Loucy (cell line): Measurements from ENCODE around the gene STC2.

Source experiments
- EZH2phosphoT487 ChIP-seq: fragments of 200-600 bp; IDR thresholded peaks from 2 replicates; pipeline ENCODE4 v1.6.1; 2018; ENCODE audit warnings: antibody characterized with exemption, mild to moderate bottlenecking, moderate library complexity, borderline replicate concordance
- TF ChIP-seq, protein P1 (sequence below): fragments of 200-600 bp; sonication (generic); conservative IDR thresholded peaks from 2 replicates; pipeline ENCODE4 v1.5.1; 2014; ENCODE audit warnings: mild to moderate bottlenecking, antibody characterized with exemption, low read length

GRCh38 chr5:173295796-173296195, 32.4 kb downstream of the STC2 start:
- TF ChIP-seq, protein P1, sequence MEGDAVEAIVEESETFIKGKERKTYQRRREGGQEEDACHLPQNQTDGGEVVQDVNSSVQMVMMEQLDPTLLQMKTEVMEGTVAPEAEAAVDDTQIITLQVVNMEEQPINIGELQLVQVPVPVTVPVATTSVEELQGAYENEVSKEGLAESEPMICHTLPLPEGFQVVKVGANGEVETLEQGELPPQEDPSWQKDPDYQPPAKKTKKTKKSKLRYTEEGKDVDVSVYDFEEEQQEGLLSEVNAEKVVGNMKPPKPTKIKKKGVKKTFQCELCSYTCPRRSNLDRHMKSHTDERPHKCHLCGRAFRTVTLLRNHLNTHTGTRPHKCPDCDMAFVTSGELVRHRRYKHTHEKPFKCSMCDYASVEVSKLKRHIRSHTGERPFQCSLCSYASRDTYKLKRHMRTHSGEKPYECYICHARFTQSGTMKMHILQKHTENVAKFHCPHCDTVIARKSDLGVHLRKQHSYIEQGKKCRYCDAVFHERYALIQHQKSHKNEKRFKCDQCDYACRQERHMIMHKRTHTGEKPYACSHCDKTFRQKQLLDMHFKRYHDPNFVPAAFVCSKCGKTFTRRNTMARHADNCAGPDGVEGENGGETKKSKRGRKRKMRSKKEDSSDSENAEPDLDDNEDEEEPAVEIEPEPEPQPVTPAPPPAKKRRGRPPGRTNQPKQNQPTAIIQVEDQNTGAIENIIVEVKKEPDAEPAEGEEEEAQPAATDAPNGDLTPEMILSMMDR: no peak
- TF ChIP-seq EZH2phosphoT487: no peak
